Body of pancreas (tissue), 4 donors: Measurements from ENCODE around the gene RAB5A. TPM values are rescaled to one million over a fixed set of nuclear protein-coding genes. Genes with fewer than 3 reads are reported as not detected.
"Not testable (repeated sequence)": the region's sequence is repeated elsewhere in the genome, so short reads cannot be mapped to it uniquely, and the experiment has no call there.

Experiments
- ATAC-seq: fragments of 150-250 bp; one replicate; pipeline ENCODE4 v1.9.1; 2016
- DNase-seq, 4 donors: peaks; one replicate each; pipeline ENCODE4 v3.0.0-alpha.2; 2019
- H3K27ac ChIP-seq, 4 donors: fragments of 200-600 bp; sonication (generic); 1 replicate in 3 of 4; 2 replicates in 1 of 4; pipeline versions ENCODE4 v1.5.1 to v1.6.1; 2016 to 2019; ENCODE audit warnings: mild to moderate bottlenecking in 1 of 4, mixed read lengths in 1 of 4, moderate library complexity in 1 of 4
- H3K27me3 ChIP-seq, 2 donors: fragments of 200-600 bp; sonication (generic); one replicate each; pipeline ENCODE4 v1.6.0; 2016; ENCODE audit warnings: mild to moderate bottlenecking in 1 of 2
- H3K36me3 ChIP-seq, 2 donors: fragments of 200-600 bp; sonication (generic); replicated peaks in 1 of 2; 2 replicates each; pipeline ENCODE4 v1.5.1; 2016; ENCODE audit warnings: low read depth in 2 of 2; ENCODE audit not compliant: insufficient read depth in 1 of 2
- H3K4me1 ChIP-seq: fragments of 200-600 bp; sonication (generic); one replicate; pipeline ENCODE4 v1.6.0; 2016
- H3K4me3 ChIP-seq, 2 donors: fragments of 200-600 bp; sonication (generic); 1 replicate in 1 of 2; 2 replicates in 1 of 2; pipeline ENCODE4 v1.5.1; 2016 to 2019
- H3K9me3 ChIP-seq, 3 donors: fragments of 200-600 bp; sonication (generic); 1 replicate in 2 of 3; 2 replicates in 1 of 3; pipeline ENCODE4 v1.5.1; 2016
- POLR2A ChIP-seq, 3 donors: fragments of 450-650 bp; IDR thresholded peaks; one replicate each; pipeline ENCODE4 v1.6.1; 2016; ENCODE audit warnings: antibody characterized with exemption in 3 of 3, mild to moderate bottlenecking in 2 of 3
- WGBS, 2 donors: methylation state at CpG; one replicate each; pipeline ENCODE4 v1.1.5; 2017; 5-methylcytosine and 5-hydroxymethylcytosine counted together
- intact Hi-C: fragments of 100-400 bp; cut with DNase I; formaldehyde crosslinking; loops from one replicate; pipeline ENCODE4 v1.15.1; 2023
- total RNA-seq, 2 donors: library from RNA; depleted of rRNA; stranded (reverse); fragments of >200 nt; gene quantifications; one replicate each; pipeline ENCODE4 v1.1.0, GENCODE V29; 2016
- TF ChIP-seq, protein P1 (sequence below), 7 experiments: fragments of 450-650 bp in 4 of 7; fragments of 200-600 bp in 3 of 7; sonication (generic) in 3 of 7; IDR thresholded peaks; one replicate each; pipeline ENCODE4 v1.5.1; 2016 to 2019; ENCODE audit warnings: antibody characterized with exemption in 7 of 7

The RAB5A gene
- total RNA-seq, 2 donors from 2014 or later: 30.6 to 35.3 TPM

DNA sequence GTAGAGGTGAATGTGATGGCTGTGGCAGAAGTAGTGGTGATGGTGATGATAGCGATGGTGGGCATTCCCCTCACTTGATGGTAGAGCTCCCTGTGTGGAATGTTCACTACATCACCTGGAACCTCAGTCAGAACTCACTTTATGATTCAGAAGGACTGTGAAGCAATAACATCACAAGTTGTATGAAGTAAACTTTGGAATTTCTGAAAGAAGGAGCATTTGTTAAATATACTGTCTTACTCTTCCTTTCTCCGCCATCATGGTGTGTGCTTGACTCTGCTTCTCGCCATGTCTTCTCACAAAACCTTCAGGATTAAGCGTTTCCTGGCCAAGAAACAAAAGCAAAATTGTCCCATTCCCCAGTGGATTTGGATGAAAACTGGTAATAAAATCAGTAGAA lies 65.3 kb downstream of the RAB5A start, which contains the start of gene PP2D1:
Gene PP2D1, minus strand, starts transcription at position 101 of the 400 bp plus-strand sequence. CDS start 192 bp downstream, outside the sequence.
- H3K27ac ChIP-seq: no peak within 1 kb of the TSS
- intact Hi-C loops: no loop called here
- 93 to 95% methylated on average over 4 of the region's 4 CpGs for WGBS, 2 donors
- ATAC-seq (no peak), DNase-seq (no peak)
- no peaks in the 10 kb centered on the region for H3K36me3 ChIP-seq
- no peaks in the 10 kb centered on the region for H3K9me3 ChIP-seq
- no peaks in the 10 kb centered on the region for H3K4me1 ChIP-seq
- TF ChIP-seq POLR2A (IDR thresholded peaks at IDR 0.05): no peak
- TF ChIP-seq, protein P1, sequence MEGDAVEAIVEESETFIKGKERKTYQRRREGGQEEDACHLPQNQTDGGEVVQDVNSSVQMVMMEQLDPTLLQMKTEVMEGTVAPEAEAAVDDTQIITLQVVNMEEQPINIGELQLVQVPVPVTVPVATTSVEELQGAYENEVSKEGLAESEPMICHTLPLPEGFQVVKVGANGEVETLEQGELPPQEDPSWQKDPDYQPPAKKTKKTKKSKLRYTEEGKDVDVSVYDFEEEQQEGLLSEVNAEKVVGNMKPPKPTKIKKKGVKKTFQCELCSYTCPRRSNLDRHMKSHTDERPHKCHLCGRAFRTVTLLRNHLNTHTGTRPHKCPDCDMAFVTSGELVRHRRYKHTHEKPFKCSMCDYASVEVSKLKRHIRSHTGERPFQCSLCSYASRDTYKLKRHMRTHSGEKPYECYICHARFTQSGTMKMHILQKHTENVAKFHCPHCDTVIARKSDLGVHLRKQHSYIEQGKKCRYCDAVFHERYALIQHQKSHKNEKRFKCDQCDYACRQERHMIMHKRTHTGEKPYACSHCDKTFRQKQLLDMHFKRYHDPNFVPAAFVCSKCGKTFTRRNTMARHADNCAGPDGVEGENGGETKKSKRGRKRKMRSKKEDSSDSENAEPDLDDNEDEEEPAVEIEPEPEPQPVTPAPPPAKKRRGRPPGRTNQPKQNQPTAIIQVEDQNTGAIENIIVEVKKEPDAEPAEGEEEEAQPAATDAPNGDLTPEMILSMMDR (IDR thresholded peaks at IDR 0.05): no peak
- H3K27me3 ChIP-seq: no peaks in the 10 kb centered on the region
- H3K4me3 ChIP-seq: no peak within 1 kb of the TSS

GRCh38 chr3:20013396-20013795 lies 66.5 kb downstream of the RAB5A start:
- ATAC-seq: no peak
- TF ChIP-seq, protein P1 (IDR thresholded peaks at IDR 0.05): no peak
- no peak for TF ChIP-seq POLR2A (IDR thresholded peaks at IDR 0.05)
- Histone ChIP-seq H3K4me3 (no peak overlapping the region), H3K27ac (no peak overlapping the region), H3K9me3 (no peaks in the 10 kb centered on the region), H3K27me3 (no peaks in the 10 kb centered on the region), H3K4me1 (no peaks in the 10 kb centered on the region), H3K36me3 (no peaks in the 10 kb centered on the region)
- intact Hi-C loops: no loop called here
- WGBS, 2 donors: 83 to 100% methylated on average over 1 of the region's 1 CpG
- no peak for DNase-seq

DNA sequence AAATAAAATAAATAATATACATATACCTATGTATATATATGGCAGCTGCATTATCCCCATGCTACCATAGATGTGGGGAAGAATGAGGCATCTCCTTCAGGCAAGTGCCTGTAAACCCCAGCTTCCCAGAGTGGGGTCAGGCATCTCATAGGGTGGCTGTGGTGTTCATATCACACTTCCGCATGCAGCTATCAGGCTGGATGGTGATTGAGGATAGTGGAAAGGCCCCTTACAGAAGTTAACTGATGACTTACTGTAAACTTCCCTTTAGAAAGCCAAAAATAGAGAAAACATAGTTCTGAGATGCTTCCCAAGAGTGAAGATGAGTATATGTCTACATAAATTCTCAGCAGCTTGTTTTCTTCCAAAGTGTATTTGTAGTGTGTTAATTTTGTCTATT lies 68.6 kb downstream of the RAB5A start:
- no peak for TF ChIP-seq POLR2A (IDR thresholded peaks at IDR 0.05)
- TF ChIP-seq, protein P1 (IDR thresholded peaks at IDR 0.05): no peak
- ATAC-seq (no peak), DNase-seq (no peak)
- H3K27ac ChIP-seq: no peak overlapping the region
- H3K4me1 ChIP-seq: no peaks in the 10 kb centered on the region
- H3K4me3 ChIP-seq: no peak overlapping the region
- intact Hi-C loops: no loop called here
- no peaks in the 10 kb centered on the region for H3K27me3 ChIP-seq
- no peaks in the 10 kb centered on the region for H3K36me3 ChIP-seq
- 67 to 100% methylated on average over 1 of the region's 1 CpG for WGBS, 2 donors
- H3K9me3 ChIP-seq: no peaks in the 10 kb centered on the region

DNA sequence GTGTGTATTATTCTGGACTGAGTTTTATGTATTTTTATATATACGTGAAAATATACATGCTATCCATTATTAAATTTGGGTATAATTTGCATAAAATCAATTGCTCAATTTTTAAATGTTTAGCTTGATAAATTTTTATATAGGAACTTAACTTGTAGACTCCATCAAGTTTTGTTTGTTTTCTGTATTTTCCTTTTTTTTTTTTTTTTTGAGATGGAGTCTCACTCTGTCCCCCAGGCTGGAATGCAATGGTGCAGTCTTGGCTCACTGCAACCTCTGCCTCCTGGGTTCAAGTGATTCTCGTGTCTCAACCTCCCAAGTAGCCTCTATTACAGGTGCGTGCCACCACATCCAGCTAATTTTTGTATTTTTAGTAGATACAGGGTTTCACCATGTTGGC lies 69.2 kb downstream of the RAB5A start:
- H3K4me1 ChIP-seq, DNase-seq, ATAC-seq, H3K4me3 ChIP-seq, H3K27me3 ChIP-seq, H3K27ac ChIP-seq, H3K36me3 ChIP-seq, intact Hi-C loops, H3K9me3 ChIP-seq: not testable (repeated sequence)
- 88 to 91% methylated on average over 3 of the region's 3 CpGs for WGBS, 2 donors

GRCh38 chr3:20022954-20023622 lies 76.2 kb downstream of the RAB5A start:
- Histone ChIP-seq H3K36me3 (no peaks in the 10 kb centered on the region), H3K4me1 (peaks cover 8% of the 10 kb centered on the region), H3K27me3 (no peaks in the 10 kb centered on the region), H3K9me3 (no peaks in the 10 kb centered on the region), H3K4me3 (no peak overlapping the region), H3K27ac (peak overlapping the region in 1 of 4 donors; percentile 47)
- WGBS, 2 donors: 65 to 68% methylated on average over 2 of the region's 2 CpGs
- DNase-seq: no peak
- intact Hi-C loops: no loop called here
- TF ChIP-seq, protein P1 (IDR thresholded peaks at IDR 0.05): no peak
- TF ChIP-seq POLR2A (IDR thresholded peaks at IDR 0.05): no peak
- ATAC-seq: no peak
